A172 (cell line): ENCODE measurements around the gene AP1S1. TPM values are rescaled to one million over a fixed set of nuclear protein-coding genes. Genes with fewer than 3 reads are reported as not detected.
A peak's percentile ranks its signal among the peaks of the same experiment; 100 is the strongest.

Experiments
- DNase-seq: peaks from one replicate; pipeline ENCODE4 v3.0.0-alpha.2; 2015; ENCODE audit warnings: low spot score
- total RNA-seq: library from RNA; depleted of rRNA; stranded (reverse); fragments of >200 nt; shearing (Covaris generic); gene quantifications from 2 replicates; pipeline ENCODE4 v1.2.3, GENCODE V29; 2014

AP1S1 gene
- total RNA-seq, 1 experiment from 2014 or later, result 409 TPM

- DNase-seq, result no peak
These were observed 2.8 kb downstream of the AP1S1 start for GRCh38 chr7:101156866-101157589.

- peak; percentile 81 for DNase-seq
These were observed 5.7 kb downstream of the AP1S1 start for GRCh38 chr7:101159696-101160674.

GRCh38 chr7:101160910-101161309 lies 6.6 kb downstream of the AP1S1 start:
- no peak for DNase-seq

- no peak for DNase-seq
These were observed 7.6 kb downstream of the AP1S1 start for GRCh38 chr7:101161692-101162471.

GRCh38 chr7:101162551-101163278 lies 8.4 kb downstream of the AP1S1 start:
- peak; percentile 55 for DNase-seq

GRCh38 chr7:101163279-101164070 lies 9.2 kb downstream of the AP1S1 start:
- DNase-seq, result peak; percentile 62

GRCh38 chr7:101164071-101164840 lies 10.0 kb downstream of the AP1S1 start:
- DNase-seq, result peak; percentile 62

GRCh38 chr7:101165075-101165957 lies 11.0 kb downstream of the AP1S1 start, which contains the start of gene VGF:
TSS of gene VGF (minus strand) at chr7:101165569. CDS start at chr7:101164843, 726 bp downstream.
- DNase-seq, result peak; percentile 88

GRCh38 chr7:101165958-101166647 lies 11.8 kb downstream of the AP1S1 start:
- DNase-seq, result no peak

- no peak for DNase-seq
These were observed 12.3 kb downstream of the AP1S1 start for GRCh38 chr7:101166648-101166908.

GRCh38 chr7:101166909-101167644 lies 12.8 kb downstream of the AP1S1 start:
- DNase-seq, result peak; percentile 42

- DNase-seq, result no peak
These were observed 13.6 kb downstream of the AP1S1 start for GRCh38 chr7:101167645-101168411.

GRCh38 chr7:101168412-101169049 lies 14.3 kb downstream of the AP1S1 start:
- DNase-seq, result no peak

GRCh38 chr7:101169110-101169837 lies 15.0 kb downstream of the AP1S1 start:
- DNase-seq, result no peak

GRCh38 chr7:101169838-101170551 lies 15.7 kb downstream of the AP1S1 start:
- DNase-seq, result peak; percentile 52
